GM04503 (cell line): ENCODE measurements around the gene CISH.

ENCODE experiments used
- DNase-seq: peaks from one replicate; pipeline ENCODE4 v3.0.0-alpha.2; 2012; ENCODE audit warnings: low read depth

Gene CISH

GRCh38 chr3:50612970-50613846 is 1.6 kb upstream of the CISH start:
- no peak for DNase-seq

- DNase-seq: no peak
Measured at GRCh38 chr3:50612234-50612882, 784 bp upstream of the CISH start.

GRCh38 chr3:50610992-50611463 is 546 bp downstream of the CISH start:
- DNase-seq: no peak

GRCh38 chr3:50610181-50610971 is 1.2 kb downstream of the CISH start:
- DNase-seq: no peak

GRCh38 chr3:50609763-50610085 is 1.9 kb downstream of the CISH start:
- DNase-seq: no peak

- DNase-seq: no peak
Measured at GRCh38 chr3:50609071-50609762, 2.4 kb downstream of the CISH start.

GRCh38 chr3:50608278-50608677 is 3.3 kb downstream of the CISH start:
- DNase-seq: no peak

GRCh38 chr3:50607271-50608091 is 4.1 kb downstream of the CISH start:
- no peak for DNase-seq

GRCh38 chr3:50606596-50606995 is 5.0 kb downstream of the CISH start:
- no peak for DNase-seq

GRCh38 chr3:50605901-50606326 is 5.7 kb downstream of the CISH start:
- DNase-seq: no peak

GRCh38 chr3:50604628-50605588 is 6.7 kb downstream of the CISH start:
- DNase-seq: no peak

GRCh38 chr3:50604110-50604621 is 7.4 kb downstream of the CISH start:
- DNase-seq: no peak

GRCh38 chr3:50603261-50604109 is 8.1 kb downstream of the CISH start:
- DNase-seq: no peak

- no peak for DNase-seq
Measured at GRCh38 chr3:50602595-50603191, 8.9 kb downstream of the CISH start.

GRCh38 chr3:50600841-50601591 is 10.6 kb downstream of the CISH start:
- DNase-seq: peak; percentile 93

- DNase-seq: no peak
Measured at GRCh38 chr3:50600141-50600753, 11.3 kb downstream of the CISH start.

GRCh38 chr3:50599716-50600118 is 11.9 kb downstream of the CISH start:
- no peak for DNase-seq
